ENCODE measurements around the gene MLYCD. TPM values are rescaled to one million over a fixed set of nuclear protein-coding genes. Genes with fewer than 3 reads are reported as not detected.

The MLYCD gene
- total and polyA plus RNA-seq, 7 donors = 1.8 to 16.3 (median 9.3) TPM

GRCh38 chr16:83975590-83976260 is 76.8 kb downstream of the MLYCD start:
- intact Hi-C loops (cut with DNase I) = no loop called here
- peaks cover 0 to 8% (median 0%) of the 10 kb centered on the region in 4 donors for H3K9me3 ChIP-seq
- no peaks in the 10 kb centered on the region for H3K27me3 ChIP-seq
- TF ChIP-seq POLR2A (IDR thresholded peaks at IDR 0.05) (no peak), CTCF (IDR thresholded peaks at IDR 0.05) (no peak), EP300 (IDR thresholded peaks at IDR 0.05) (no peak), POLR2AphosphoS5 (IDR thresholded peaks at IDR 0.05) (no peak)
- DNase-seq = no peak
- WGBS, 2 donors = 80 to 81% methylated on average over 15 of the region's 15 CpGs
- H3K4me1 ChIP-seq = no peaks in the 10 kb centered on the region
- H3K27ac ChIP-seq = no peak overlapping the region
- no peak overlapping the region for H3K4me3 ChIP-seq
- no peaks in the 10 kb centered on the region for H3K36me3 ChIP-seq

Other genes starting within 250 kb of the MLYCD start
- gene HSBP1, start 91.1 kb upstream of the MLYCD start, total RNA-seq = 10 to 100 TPM in 3 of 4 donors, 1 to 10 TPM in 1; 7.5 to 16.9 (median 12.7) TPM
- gene HSBP1, start 91.1 kb upstream of the MLYCD start, polyA plus RNA-seq = 10 to 100 TPM; 28.7 to 40.6 (median 36.6) TPM
- gene OSGIN1, start 54.1 kb downstream of the MLYCD start, total RNA-seq = 1 to 10 TPM; 3.6 to 5.4 (median 4.3) TPM
- 1 to 10 TPM; 6.6 to 9.9 (median 8.1) TPM for gene OSGIN1, start 54.1 kb downstream of the MLYCD start, polyA plus RNA-seq
- 1 to 10 TPM in 2 of 4 donors, not detected in 2; 1.8 to 3.1 TPM for gene NECAB2, start 69.1 kb downstream of the MLYCD start, total RNA-seq
- gene NECAB2, start 69.1 kb downstream of the MLYCD start, polyA plus RNA-seq = under 1 TPM in 1 of 3 donors, not detected in 2; 0.34 TPM
- gene SLC38A8, start 143.7 kb downstream of the MLYCD start, total RNA-seq = not detected
- not detected for gene SLC38A8, start 143.7 kb downstream of the MLYCD start, polyA plus RNA-seq
- 10 to 100 TPM; 69.3 to 83.6 (median 79.3) TPM for gene MBTPS1, start 217.8 kb downstream of the MLYCD start, total RNA-seq
- 10 to 100 TPM; 13.6 to 48.7 (median 23.4) TPM for gene MBTPS1, start 217.8 kb downstream of the MLYCD start, polyA plus RNA-seq
- 10 to 100 TPM; 11.4 to 27.8 (median 18.4) TPM for gene HSDL1, start 246.1 kb downstream of the MLYCD start, total RNA-seq
- gene HSDL1, start 246.1 kb downstream of the MLYCD start, polyA plus RNA-seq = 1 to 10 TPM; 5.3 to 7.9 (median 6.6) TPM
- gene DNAAF1, start 246.2 kb downstream of the MLYCD start, total RNA-seq = under 1 TPM in 1 of 4 donors, not detected in 3; 0.36 TPM
- gene DNAAF1, start 246.2 kb downstream of the MLYCD start, polyA plus RNA-seq = under 1 TPM in 1 of 3 donors, not detected in 2; 0.15 TPM